RWPE1 (cell line): ENCODE measurements around the gene MRC2.

Experiments
- CTCF ChIA-PET: fragments of 350-600 bp; sonication (Branson Sonifier 250); formaldehyde crosslinking; extraction: SDS; loops from one replicate; lab custom pipeline; 2021; lab: Yijun Ruan, JAX
- POLR2A ChIA-PET: fragments of 400-600 bp; formaldehyde crosslinking; extraction: SDS; loops from one replicate; lab custom pipeline; 2020; ENCODE audit warnings: antibody characterized with exemption; ENCODE audit not compliant: low non-redundant PET; lab: Yijun Ruan, JAX
- DNase-seq: peaks from one replicate; pipeline ENCODE4 v3.0.0; 2012; ENCODE audit warnings: low spot score
- H3K27ac ChIP-seq: fragments of 450-650 bp; 2 replicates; pipeline ENCODE4 v1.5.1; 2017
- CTCF ChIP-seq: fragments of 450-650 bp; conservative IDR thresholded peaks from 2 replicates; pipeline ENCODE4 v1.5.1; 2017; ENCODE audit warnings: low read depth, mild to moderate bottlenecking

Gene MRC2

GRCh38 chr17:62631936-62632924 lies 4.8 kb downstream of the MRC2 start:
- ChIA-PET CTCF (no interaction called here), POLR2A (no interaction called here)
- no peak for DNase-seq
- H3K27ac ChIP-seq: no peak overlapping the region
- no peak for TF ChIP-seq CTCF

- DNase-seq: no peak
- TF ChIP-seq CTCF: no peak
- ChIA-PET POLR2A (no interaction called here), CTCF (interaction anchor here (0.5 kb wide), 1 partner anchor 1832 kb away, joined by 5 read pairs; no protein-coding TSS in a partner anchor)
- no peak overlapping the region for H3K27ac ChIP-seq
Measured at GRCh38 chr17:62637809-62638208, 10.3 kb downstream of the MRC2 start.

GRCh38 chr17:62641153-62641552 lies 13.7 kb downstream of the MRC2 start:
- TF ChIP-seq CTCF: no peak
- ChIA-PET POLR2A (no interaction called here), CTCF (interaction anchor here (0.6 kb wide), 1 partner anchor 431 kb away, joined by 6 read pairs; no protein-coding TSS in a partner anchor)
- no peak for DNase-seq
- H3K27ac ChIP-seq: no peak overlapping the region

GRCh38 chr17:62641951-62642350 lies 14.5 kb downstream of the MRC2 start:
- no peak overlapping the region for H3K27ac ChIP-seq
- no peak for DNase-seq
- no peak for TF ChIP-seq CTCF
- ChIA-PET POLR2A (no interaction called here), CTCF (no interaction called here)

GRCh38 chr17:62643496-62643895 lies 16.0 kb downstream of the MRC2 start:
- DNase-seq: no peak
- no peak for TF ChIP-seq CTCF
- ChIA-PET POLR2A (no interaction called here), CTCF (interaction anchor here (0.7 kb wide), 1 partner anchor 251 kb away, joined by 3 read pairs; no protein-coding TSS in a partner anchor)
- H3K27ac ChIP-seq: no peak overlapping the region

- ChIA-PET POLR2A (no interaction called here), CTCF (interaction anchor here (0.7 kb wide), 1 partner anchor 54 kb away, joined by 6 read pairs; no protein-coding TSS in a partner anchor)
Measured at GRCh38 chr17:62644487-62645173, 17.2 kb downstream of the MRC2 start.

More at GRCh38 chr17:62644487-62645173, 17.2 kb downstream of the MRC2 start:
- DNase-seq: no peak
- H3K27ac ChIP-seq: no peak overlapping the region
- no peak for TF ChIP-seq CTCF
